CD8-positive, alpha-beta memory T cell (primary cell): ENCODE measurements around the gene LRIT1. TPM values are rescaled to one million over a fixed set of nuclear protein-coding genes. Genes with fewer than 3 reads are reported as not detected.

Experiments used
- CTCF ChIA-PET: fragments of 350-600 bp; sonication (Branson Sonifier 250); formaldehyde crosslinking; loops from one replicate; lab custom pipeline; 2021; ENCODE audit warnings: antibody characterized with exemption; lab: Charles Lee
- POLR2A ChIA-PET: fragments of 350-600 bp; sonication (Branson Sonifier 250); formaldehyde crosslinking; loops from one replicate; lab custom pipeline; 2021; ENCODE audit warnings: antibody characterized with exemption; lab: Charles Lee
- DNase-seq, 5 donors: peaks; one replicate each; pipeline versions ENCODE4 v3.0.0 to v3.0.0-alpha.2; 2020 to 2022; ENCODE audit warnings: mixed read lengths in 1 of 5
- H3K27ac ChIP-seq: one replicate; pipeline ENCODE4 v1.7.0; 2013; ENCODE audit warnings: low read depth, mild to moderate bottlenecking, low read length, moderate library complexity
- H3K27me3 ChIP-seq: 2 replicates; pipeline ENCODE4 v1.7.0; 2013; ENCODE audit warnings: low read length, mild to moderate bottlenecking; ENCODE audit not compliant: insufficient read depth, poor library complexity, severe bottlenecking
- H3K36me3 ChIP-seq: 2 replicates; pipeline ENCODE4 v1.7.0; 2013; ENCODE audit warnings: mild to moderate bottlenecking, low read length, moderate library complexity; ENCODE audit not compliant: insufficient read depth
- H3K4me1 ChIP-seq: 2 replicates; pipeline ENCODE4 v1.7.0; 2013; ENCODE audit warnings: mild to moderate bottlenecking, low read length, moderate library complexity; ENCODE audit not compliant: insufficient read depth
- H3K4me3 ChIP-seq: 2 replicates; pipeline ENCODE4 v1.7.0; 2013; ENCODE audit warnings: mild to moderate bottlenecking, low read length
- H3K9me3 ChIP-seq: 2 replicates; pipeline ENCODE4 v1.7.0; 2013; ENCODE audit warnings: mild to moderate bottlenecking, low read length
- H3K27ac Mint-ChIP-seq, 8 donors: one replicate each; pipeline ENCODE4 v1.8.0; 2020 to 2021; ENCODE audit warnings: mixed read lengths in 8 of 8, mild to moderate bottlenecking in 6 of 8, inconsistent platforms in 3 of 8, moderate library complexity in 3 of 8
- H3K27me3 Mint-ChIP-seq, 2 donors: one replicate each; pipeline ENCODE4 v1.8.0; 2020 to 2021; ENCODE audit warnings: mixed read lengths in 2 of 2, mild to moderate bottlenecking in 1 of 2, moderate library complexity in 1 of 2
- H3K36me3 Mint-ChIP-seq, 3 donors: one replicate each; pipeline ENCODE4 v1.8.0; 2020 to 2021; ENCODE audit warnings: mixed read lengths in 3 of 3, inconsistent platforms in 1 of 3, mild to moderate bottlenecking in 1 of 3
- H3K4me1 Mint-ChIP-seq, 3 donors: one replicate each; pipeline ENCODE4 v1.8.0; 2020 to 2021; ENCODE audit warnings: mixed read lengths in 3 of 3, inconsistent platforms in 1 of 3, mild to moderate bottlenecking in 1 of 3
- H3K4me3 Mint-ChIP-seq, 7 donors: one replicate each; pipeline ENCODE4 v1.8.0; 2020 to 2021; ENCODE audit warnings: mixed read lengths in 7 of 7, mild to moderate bottlenecking in 6 of 7, moderate library complexity in 4 of 7, inconsistent platforms in 2 of 7
- H3K9me3 Mint-ChIP-seq, 5 donors: one replicate each; pipeline ENCODE4 v1.8.0; 2020 to 2022; ENCODE audit warnings: mixed read lengths in 5 of 5, mild to moderate bottlenecking in 3 of 5, moderate library complexity in 2 of 5, inconsistent platforms in 1 of 5
- polyA plus RNA-seq: library from polyadenylated mRNA; unstranded; fragments of 300-500 nt; fragmentation: Illumina TruSeq; gene quantifications from one replicate; pipeline ENCODE4 v1.2.3, GENCODE V29; 2021
- total RNA-seq, 2 experiments: library from RNA; stranded (reverse); gene quantifications; one replicate each; pipeline ENCODE4 v1.2.3, GENCODE V29; 2021

LRIT1 gene
- total and polyA plus RNA-seq, 3 experiments from 2014 or later, result not detected

DNA sequence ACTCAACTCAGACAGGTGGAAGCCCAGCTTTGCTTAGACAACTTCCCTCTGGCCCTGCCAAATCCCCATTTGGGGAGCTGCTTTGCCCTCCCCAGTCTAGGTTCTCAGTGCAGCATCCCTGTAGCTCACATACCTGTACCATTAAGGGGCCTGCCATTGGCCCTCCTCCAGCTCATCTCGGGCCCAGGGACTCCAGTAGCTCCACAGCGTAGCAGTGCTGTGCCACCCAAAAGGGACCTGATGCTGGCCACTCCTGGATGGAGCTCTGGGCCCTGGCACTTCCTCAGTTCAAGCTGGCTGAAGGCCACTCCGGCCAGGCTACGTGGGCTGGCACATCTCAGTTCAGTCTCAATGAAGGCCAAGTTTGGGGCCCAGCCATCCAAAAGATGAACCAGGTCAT, 7.4 kb downstream of the LRIT1 start:
- H3K4me1 Mint-ChIP-seq, result no peaks in the 10 kb centered on the region
- no peak overlapping the region for H3K27ac Mint-ChIP-seq
- no peaks in the 10 kb centered on the region for H3K9me3 Mint-ChIP-seq
- no peaks in the 10 kb centered on the region for H3K27me3 ChIP-seq
- ChIA-PET CTCF (interaction anchor here (1.1 kb wide), 1 partner anchor 12 kb away, joined by 4 read pairs; no protein-coding TSS in a partner anchor), POLR2A (no interaction called here)
- no peaks in the 10 kb centered on the region for H3K36me3 Mint-ChIP-seq
- no peaks in the 10 kb centered on the region for H3K36me3 ChIP-seq
- no peaks in the 10 kb centered on the region for H3K9me3 ChIP-seq
- H3K27me3 Mint-ChIP-seq, result peaks cover 12 to 60% of the 10 kb centered on the region in 2 donors
- H3K27ac ChIP-seq, result no peak overlapping the region
- no peak overlapping the region for H3K4me3 Mint-ChIP-seq
- no peak overlapping the region for H3K4me3 ChIP-seq
- H3K4me1 ChIP-seq, result no peaks in the 10 kb centered on the region
- DNase-seq, result no peak

DNA sequence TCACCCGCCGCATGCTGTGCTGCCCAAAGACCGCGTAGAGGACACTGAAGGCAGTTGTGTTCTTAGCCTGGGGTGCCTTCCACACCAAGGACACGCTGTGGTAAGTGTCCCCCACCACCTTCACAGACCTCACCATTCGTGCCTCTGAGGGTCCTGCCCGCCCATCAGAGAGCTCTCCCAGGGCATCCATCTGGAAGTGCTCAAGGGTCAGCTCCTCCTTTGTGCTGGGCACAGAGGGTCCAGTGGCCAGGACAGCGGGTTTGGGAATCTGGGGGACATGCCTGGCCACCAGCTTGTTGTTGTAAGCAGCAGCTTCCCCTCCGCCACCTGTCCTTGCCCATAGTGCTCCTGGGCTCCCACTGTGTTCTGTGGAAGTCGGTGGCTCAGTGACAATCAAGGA, 9.0 kb downstream of the LRIT1 start:
- H3K27ac ChIP-seq, result no peak overlapping the region
- CTCF ChIA-PET, result no interaction called here
- peaks cover 7 to 64% of the 10 kb centered on the region in 2 donors for H3K27me3 Mint-ChIP-seq
- no peak overlapping the region for H3K4me3 ChIP-seq
- no peaks in the 10 kb centered on the region for H3K4me1 ChIP-seq
- no peaks in the 10 kb centered on the region for H3K9me3 ChIP-seq
- no peaks in the 10 kb centered on the region for H3K36me3 ChIP-seq
- POLR2A ChIA-PET, result no interaction called here
- no peaks in the 10 kb centered on the region for H3K4me1 Mint-ChIP-seq
- no peaks in the 10 kb centered on the region for H3K36me3 Mint-ChIP-seq
- no peak for DNase-seq
- H3K9me3 Mint-ChIP-seq, result no peaks in the 10 kb centered on the region
- no peak overlapping the region for H3K27ac Mint-ChIP-seq
- no peak overlapping the region for H3K4me3 Mint-ChIP-seq
- H3K27me3 ChIP-seq, result no peaks in the 10 kb centered on the region

DNA sequence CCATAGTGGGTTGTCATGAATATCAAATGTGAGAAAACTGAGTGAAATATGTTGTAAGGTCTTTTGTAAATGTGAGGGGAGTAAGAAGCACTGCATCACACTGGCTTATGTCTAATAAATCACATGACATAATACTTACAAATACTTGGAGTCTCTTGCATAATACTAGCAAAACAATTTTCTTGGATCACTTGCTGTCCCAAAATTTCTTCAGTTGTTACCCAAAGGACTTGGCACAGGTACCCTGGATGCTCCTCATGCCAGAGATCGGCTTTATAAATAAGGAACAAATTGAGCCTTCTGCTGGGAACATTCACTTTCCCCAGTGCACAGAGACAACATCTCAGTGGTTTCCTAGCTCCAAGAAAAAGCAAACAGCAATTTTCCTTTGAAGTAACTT, 11.0 kb downstream of the LRIT1 start:
- no peaks in the 10 kb centered on the region for H3K36me3 Mint-ChIP-seq
- ChIA-PET POLR2A (no interaction called here), CTCF (no interaction called here)
- no peaks in the 10 kb centered on the region for H3K9me3 ChIP-seq
- H3K9me3 Mint-ChIP-seq, result no peaks in the 10 kb centered on the region
- peaks cover 3 to 71% of the 10 kb centered on the region in 2 donors for H3K27me3 Mint-ChIP-seq
- H3K27ac Mint-ChIP-seq, result no peak overlapping the region
- H3K27me3 ChIP-seq, result no peaks in the 10 kb centered on the region
- H3K4me1 Mint-ChIP-seq, result no peaks in the 10 kb centered on the region
- H3K4me3 ChIP-seq, result no peak overlapping the region
- no peak overlapping the region for H3K27ac ChIP-seq
- no peak for DNase-seq
- H3K36me3 ChIP-seq, result no peaks in the 10 kb centered on the region
- H3K4me3 Mint-ChIP-seq, result no peak overlapping the region
- no peaks in the 10 kb centered on the region for H3K4me1 ChIP-seq

DNA sequence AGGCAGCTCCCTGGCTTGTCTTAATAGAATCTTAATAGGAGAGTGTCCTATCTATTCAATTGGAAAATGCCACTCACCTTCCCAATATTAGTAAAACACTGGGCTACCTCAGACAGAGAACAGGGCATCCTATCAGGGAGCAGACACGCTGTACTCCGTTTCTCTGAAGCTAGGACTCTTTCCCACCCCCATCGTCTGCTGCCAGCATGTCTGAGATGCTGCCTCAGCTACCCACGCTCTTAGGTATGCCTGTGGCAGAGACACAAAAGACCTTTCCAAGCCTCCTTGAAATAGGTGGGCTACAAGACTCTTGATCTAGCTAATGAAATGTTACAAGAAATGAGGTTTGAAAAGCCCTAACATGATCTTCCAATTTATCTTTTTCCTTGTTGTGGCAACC, 13.5 kb downstream of the LRIT1 start:
- peaks cover 6 to 73% of the 10 kb centered on the region in 2 donors for H3K27me3 Mint-ChIP-seq
- no peak for DNase-seq
- Histone ChIP-seq H3K36me3 (no peaks in the 10 kb centered on the region), H3K4me1 (no peaks in the 10 kb centered on the region), H3K4me3 (no peak overlapping the region), H3K27ac (no peak overlapping the region), H3K9me3 (no peaks in the 10 kb centered on the region), H3K27me3 (no peaks in the 10 kb centered on the region)
- ChIA-PET CTCF (no interaction called here), POLR2A (no interaction called here)
- no peaks in the 10 kb centered on the region for H3K9me3 Mint-ChIP-seq
- H3K4me1 Mint-ChIP-seq, result no peaks in the 10 kb centered on the region
- no peak overlapping the region for H3K4me3 Mint-ChIP-seq
- no peaks in the 10 kb centered on the region for H3K36me3 Mint-ChIP-seq
- H3K27ac Mint-ChIP-seq, result no peak overlapping the region

DNA sequence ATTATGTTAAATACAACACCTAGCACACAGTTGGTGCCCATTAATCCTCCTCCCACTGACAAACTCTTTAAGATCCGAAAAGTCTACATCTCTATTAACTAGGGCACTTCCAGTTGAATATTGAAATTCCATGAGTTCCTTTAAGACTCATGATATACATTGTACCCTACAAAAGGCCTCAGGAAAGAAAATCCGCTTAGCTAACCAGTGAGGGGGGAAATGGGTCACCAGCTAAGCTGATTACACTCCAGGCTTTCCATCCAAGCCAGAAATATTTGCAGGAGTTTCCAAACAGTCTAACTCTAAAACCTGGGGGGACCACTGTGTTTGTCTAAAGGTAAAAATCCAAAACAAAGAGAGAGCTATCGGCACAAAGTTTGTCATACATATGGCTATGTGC, 14.7 kb downstream of the LRIT1 start:
- Mint-ChIP-seq H3K4me1 (no peaks in the 10 kb centered on the region), H3K27ac (no peak overlapping the region), H3K9me3 (no peaks in the 10 kb centered on the region), H3K36me3 (no peaks in the 10 kb centered on the region), H3K27me3 (peaks cover 10 to 76% of the 10 kb centered on the region in 2 donors), H3K4me3 (no peak overlapping the region)
- Histone ChIP-seq H3K9me3 (no peaks in the 10 kb centered on the region), H3K36me3 (no peaks in the 10 kb centered on the region), H3K4me1 (no peaks in the 10 kb centered on the region), H3K4me3 (no peak overlapping the region), H3K27ac (no peak overlapping the region), H3K27me3 (no peaks in the 10 kb centered on the region)
- DNase-seq, result no peak
- CTCF ChIA-PET, result no interaction called here
- POLR2A ChIA-PET, result no interaction called here

DNA sequence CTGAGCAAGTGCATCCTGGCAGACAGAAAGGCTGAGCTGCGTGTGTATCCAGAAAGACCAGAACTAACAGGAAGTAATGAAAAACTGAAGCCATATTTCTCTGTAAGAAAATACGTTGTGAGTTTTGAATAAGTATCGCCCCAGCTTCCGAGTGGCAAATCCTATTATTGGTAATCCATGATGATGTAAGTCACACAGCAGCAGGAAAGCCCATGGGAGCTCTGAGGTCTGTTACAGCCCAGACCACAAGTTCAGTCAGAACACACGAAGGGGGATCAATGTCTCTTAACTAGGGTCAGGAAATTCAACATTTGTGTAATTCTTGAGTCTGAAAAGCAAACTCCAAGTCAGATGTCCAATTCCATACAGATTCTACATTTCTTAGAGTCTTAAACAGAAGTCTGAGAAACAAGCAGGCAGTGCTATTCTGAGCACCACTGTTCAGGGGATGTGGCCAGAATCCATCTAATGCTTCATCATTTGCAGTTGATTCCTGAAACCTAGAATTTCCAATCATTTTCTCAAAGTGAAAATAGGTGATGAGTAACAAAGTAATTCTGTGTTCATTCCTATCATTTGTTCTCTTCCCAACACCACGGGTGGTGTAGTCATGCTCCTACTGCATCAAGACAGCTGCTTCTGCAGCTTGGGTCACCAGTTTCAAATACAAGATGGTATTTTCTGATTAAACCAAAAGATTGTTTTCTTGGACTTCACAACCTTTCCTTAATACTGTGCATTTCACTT, 15.7 kb downstream of the LRIT1 start, which contains the start of gene LRIT2:
LRIT2 (minus strand) TSS at position 118 of the 747 bp plus-strand sequence; CDS start at position 94, 24 bp downstream.
- no peak within 1 kb of the TSS for H3K27ac Mint-ChIP-seq

DNA sequence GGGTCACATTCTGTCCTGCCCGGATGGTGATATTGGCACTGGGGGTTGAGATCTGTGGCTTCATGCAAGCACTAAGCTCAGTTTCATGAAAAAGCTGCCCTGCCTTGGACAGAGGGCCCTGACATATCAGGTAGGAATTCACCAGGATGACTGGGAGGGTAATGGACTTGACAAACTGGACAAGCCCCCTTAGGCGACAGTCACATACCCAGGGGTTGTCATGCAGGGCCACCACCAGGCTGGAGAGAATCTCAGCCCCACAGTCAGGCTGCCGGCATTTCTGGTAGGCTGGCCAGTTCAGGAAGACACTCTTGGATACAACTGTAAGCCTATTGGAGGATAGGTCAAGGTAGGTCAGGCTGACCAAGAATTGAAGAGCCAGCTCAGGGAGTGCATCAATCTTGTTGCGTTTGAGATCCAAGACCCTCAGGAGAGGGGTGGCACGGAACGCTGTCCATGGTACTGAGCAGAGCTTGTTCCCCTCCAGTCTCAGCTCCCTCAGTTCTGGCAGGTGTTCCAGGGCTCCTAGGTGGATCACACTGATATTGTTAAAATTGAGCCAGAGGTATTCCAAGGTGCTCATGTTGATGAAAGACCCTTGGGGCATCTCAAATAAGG, 16.8 kb downstream of the LRIT1 start:
- Histone ChIP-seq H3K27ac (no peak overlapping the region), H3K36me3 (no peaks in the 10 kb centered on the region), H3K4me1 (no peaks in the 10 kb centered on the region), H3K27me3 (no peaks in the 10 kb centered on the region), H3K9me3 (no peaks in the 10 kb centered on the region), H3K4me3 (no peak overlapping the region)
- H3K27me3 Mint-ChIP-seq, result peaks cover 15 to 70% of the 10 kb centered on the region in 2 donors
- ChIA-PET CTCF (no interaction called here), POLR2A (no interaction called here)
- no peak overlapping the region for H3K27ac Mint-ChIP-seq
- no peaks in the 10 kb centered on the region for H3K4me1 Mint-ChIP-seq
- H3K4me3 Mint-ChIP-seq, result no peak overlapping the region
- DNase-seq, result no peak
- H3K9me3 Mint-ChIP-seq, result no peaks in the 10 kb centered on the region
- H3K36me3 Mint-ChIP-seq, result peaks cover 0 to 2% (median 0%) of the 10 kb centered on the region in 3 donors

More for the DNA sequence above, 15.7 kb downstream of the LRIT1 start, which contains the start of gene LRIT2:
- no peak within 1 kb of the TSS for H3K4me3 ChIP-seq
- Mint-ChIP-seq H3K9me3 (no peaks in the 10 kb centered on the region), H3K27me3 (peaks cover 15 to 73% of the 10 kb centered on the region in 2 donors), H3K4me1 (no peaks in the 10 kb centered on the region), H3K36me3 (no peaks in the 10 kb centered on the region), H3K4me3 (peak within 1 kb of the TSS in 1 of 7 donors; percentile 20)
- POLR2A ChIA-PET, result no interaction called here
- DNase-seq, result no peak
- no peaks in the 10 kb centered on the region for H3K27me3 ChIP-seq
- no peak within 1 kb of the TSS for H3K27ac ChIP-seq
- CTCF ChIA-PET, result no interaction called here
- H3K4me1 ChIP-seq, result no peaks in the 10 kb centered on the region
- H3K36me3 ChIP-seq, result no peaks in the 10 kb centered on the region
- H3K9me3 ChIP-seq, result no peaks in the 10 kb centered on the region

DNA sequence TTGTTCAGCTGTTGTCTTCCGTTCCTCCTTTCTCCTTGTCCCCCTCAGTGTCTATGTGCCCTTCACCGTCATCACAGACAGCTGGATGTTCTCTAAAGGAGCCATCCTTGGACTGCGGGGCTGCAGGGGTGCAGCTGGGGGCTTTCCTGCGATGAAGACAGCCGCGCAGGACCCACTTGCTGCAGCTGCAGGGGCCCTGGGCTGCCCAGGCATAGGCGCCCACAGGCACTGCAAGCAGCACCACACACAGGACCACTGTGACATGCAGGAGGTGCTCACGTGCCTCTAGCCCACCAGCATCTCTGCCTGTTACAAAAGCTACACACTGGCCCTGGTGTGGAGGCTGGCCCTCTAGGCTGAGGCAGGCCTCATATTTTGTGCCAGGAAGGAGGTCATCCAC, 19.4 kb downstream of the LRIT1 start:
- Histone ChIP-seq H3K27ac (no peak overlapping the region), H3K9me3 (no peaks in the 10 kb centered on the region), H3K27me3 (no peaks in the 10 kb centered on the region), H3K4me3 (no peak overlapping the region), H3K4me1 (no peaks in the 10 kb centered on the region), H3K36me3 (no peaks in the 10 kb centered on the region)
- H3K27ac Mint-ChIP-seq, result no peak overlapping the region
- H3K27me3 Mint-ChIP-seq, result peaks cover 11 to 49% of the 10 kb centered on the region in 2 donors
- ChIA-PET CTCF (no interaction called here), POLR2A (no interaction called here)
- peaks cover 0 to 6% (median 2%) of the 10 kb centered on the region in 3 donors for H3K36me3 Mint-ChIP-seq
- H3K4me3 Mint-ChIP-seq, result no peak overlapping the region
- no peaks in the 10 kb centered on the region for H3K9me3 Mint-ChIP-seq
- no peaks in the 10 kb centered on the region for H3K4me1 Mint-ChIP-seq
- no peak for DNase-seq
